Measurements from ENCODE around the gene ISM2. TPM values are rescaled to one million over a fixed set of nuclear protein-coding genes. Genes with fewer than 3 reads are reported as not detected.
A peak's percentile ranks its signal among the peaks of the same experiment; 100 is the strongest.

Gene ISM2
- total and polyA plus RNA-seq, 2 of the 13 experiments (the other 11 are each of a cell fraction or from before 2014, with no cell fraction given): 1.8 to 40.7 TPM

GRCh38 chr14:77457522-77458248, 40.9 kb downstream of the ISM2 start, which contains the start of the genes AHSA1 and VIPAS39 (continued):
- TF ChIP-seq SP5 (CRISPR knock-in tag; IDR thresholded peaks at IDR 0.05; ENCODE audit: borderline replicate concordance, low read depth) (peak; percentile 73; the same call in 1 of the 2 replicates), ZBTB46 (CRISPR knock-in tag; IDR thresholded peaks at IDR 0.05; ENCODE audit: borderline replicate concordance) (no peak), ZNF670 (CRISPR knock-in tag; IDR thresholded peaks at IDR 0.05; ENCODE audit: borderline replicate concordance) (0 out of 2 replicates have a peak, but pooled peaks have one; percentile 27), ZNF790 (CRISPR knock-in tag; IDR thresholded peaks at IDR 0.05; ENCODE audit: borderline replicate concordance) (peak; percentile 59; the same call in 1 of the 2 replicates), ZZZ3 (CRISPR knock-in tag; IDR thresholded peaks at IDR 0.05; ENCODE audit: borderline replicate concordance) (peak; percentile 43; the same call in 1 of the 2 replicates), MAF1 (CRISPR knock-in tag; IDR thresholded peaks at IDR 0.05; ENCODE audit: borderline replicate concordance) (no peak), U2AF1 (optimal IDR thresholded peaks at IDR 0.05; ENCODE audit: low read depth, low read length) (no peak), ZNF770 (CRISPR knock-in tag; IDR thresholded peaks at IDR 0.05) (no peak), ZNF232 (CRISPR knock-in tag; IDR thresholded peaks at IDR 0.05; ENCODE audit: borderline replicate concordance) (0 out of 2 replicates have a peak, but pooled peaks have one; percentile 56), KDM5B (CRISPR knock-in tag; IDR thresholded peaks at IDR 0.05; ENCODE audit: borderline replicate concordance) (peak; percentile 38; the same call in 1 of the 2 replicates), RXRB (CRISPR knock-in tag; IDR thresholded peaks at IDR 0.05; ENCODE audit: borderline replicate concordance) (no peak), RCOR2 (CRISPR knock-in tag; IDR thresholded peaks at IDR 0.05) (no peak), LCORL (IDR thresholded peaks at IDR 0.05) (no peak), LCORL (CRISPR knock-in tag; IDR thresholded peaks at IDR 0.05) (0 out of 2 replicates have a peak, but pooled peaks have one; percentile 36), ZNF224 (CRISPR knock-in tag; IDR thresholded peaks at IDR 0.05) (0 out of 2 replicates have a peak, but pooled peaks have one; percentile 51), ZNF749 (CRISPR knock-in tag; IDR thresholded peaks at IDR 0.05; ENCODE audit: borderline replicate concordance) (no peak), ZNF83 (CRISPR knock-in tag; IDR thresholded peaks at IDR 0.05; ENCODE audit: borderline replicate concordance) (no peak; the same call in 1 of the 2 replicates), ZNF136 (CRISPR knock-in tag; IDR thresholded peaks at IDR 0.05; ENCODE audit: low read depth) (0 out of 2 replicates have a peak, but pooled peaks have one; percentile 44), ZNF326 (CRISPR knock-in tag; IDR thresholded peaks at IDR 0.05; ENCODE audit: borderline replicate concordance) (no peak), PAX8 (CRISPR knock-in tag; IDR thresholded peaks at IDR 0.05; ENCODE audit: borderline replicate concordance) (0 out of 2 replicates have a peak, but pooled peaks have one; percentile 16), ZFX (CRISPR knock-in tag; IDR thresholded peaks at IDR 0.05; ENCODE audit: low read depth) (peak; percentile 88), POLR2AphosphoS5 (IDR thresholded peaks at IDR 0.05; ENCODE audit: low read depth, low read length) (peak; percentile 94), NCOR1 (IDR thresholded peaks at IDR 0.05; ENCODE audit: borderline replicate concordance, low read length) (peak; percentile 43; the same call in 1 of the 2 replicates), KLF11 (CRISPR knock-in tag; IDR thresholded peaks at IDR 0.05) (no peak), PHF21A (CRISPR knock-in tag; IDR thresholded peaks at IDR 0.05) (peak; percentile 72; the same call in 1 of the 2 replicates), ZNF292 (CRISPR knock-in tag; IDR thresholded peaks at IDR 0.05; ENCODE audit: borderline replicate concordance, low read depth) (0 out of 2 replicates have a peak, but pooled peaks have one; percentile 38), ZFP37 (CRISPR knock-in tag; IDR thresholded peaks at IDR 0.05; ENCODE audit: borderline replicate concordance) (no peak)

Data from HepG2 (cell line).